H9 (cell line): ENCODE measurements around the gene LRP5. TPM values are rescaled to one million over a fixed set of nuclear protein-coding genes. Genes with fewer than 3 reads are reported as not detected.

ENCODE experiments used
- DNase-seq: peaks from one replicate; pipeline ENCODE4 v3.0.0-alpha.2; 2017
- H2AFZ ChIP-seq: one replicate; pipeline ENCODE4 v1.6.1; 2013; ENCODE audit warnings: mild to moderate bottlenecking, low read length, control low read depth, moderate library complexity
- H2AK5ac ChIP-seq: 2 replicates; pipeline ENCODE4 v1.6.1; 2013; ENCODE audit warnings: low read length, control low read depth, mixed read lengths; ENCODE audit not compliant: insufficient read length
- H2BK120ac ChIP-seq: one replicate; pipeline ENCODE4 v1.6.1; 2013; ENCODE audit warnings: low read depth, mild to moderate bottlenecking, low read length, control low read depth, inconsistent platforms; ENCODE audit not compliant: poor library complexity, severe bottlenecking
- H2BK12ac ChIP-seq: 2 replicates; pipeline ENCODE4 v1.6.1; 2013; ENCODE audit warnings: low read length, control low read depth, mixed read lengths, low read depth; ENCODE audit not compliant: insufficient read length
- H2BK15ac ChIP-seq: 2 replicates; pipeline ENCODE4 v1.6.1; 2013; ENCODE audit warnings: low read depth, low read length, control low read depth
- H2BK20ac ChIP-seq: one replicate; pipeline ENCODE4 v1.6.1; 2013; ENCODE audit warnings: low read depth, mild to moderate bottlenecking, low read length, control low read depth, inconsistent platforms; ENCODE audit not compliant: poor library complexity, severe bottlenecking
- H2BK5ac ChIP-seq: 2 replicates; pipeline ENCODE4 v1.6.1; 2013; ENCODE audit warnings: low read length, control low read depth, mixed read lengths; ENCODE audit not compliant: insufficient read length
- H3K14ac ChIP-seq: 2 replicates; pipeline ENCODE4 v1.6.1; 2013; ENCODE audit warnings: low read length, control low read depth; ENCODE audit not compliant: insufficient read depth
- H3K18ac ChIP-seq: 2 replicates; pipeline ENCODE4 v1.6.1; 2013; ENCODE audit warnings: low read depth, mild to moderate bottlenecking, mixed read lengths, low read length, control low read depth; ENCODE audit not compliant: insufficient read length
- H3K23ac ChIP-seq: 2 replicates; pipeline ENCODE4 v1.6.1; 2013; ENCODE audit warnings: low read length, control low read depth, mixed read lengths, low read depth; ENCODE audit not compliant: insufficient read length
- H3K23me2 ChIP-seq: 2 replicates; pipeline ENCODE4 v1.6.1; 2013; ENCODE audit warnings: low read depth, mild to moderate bottlenecking, mixed read lengths, low read length, control low read depth; ENCODE audit not compliant: insufficient read length, poor library complexity, severe bottlenecking
- H3K27ac ChIP-seq: 2 replicates; pipeline ENCODE4 v1.5.1; 2013; ENCODE audit warnings: low read length, control low read depth, mixed read lengths, low read depth; ENCODE audit not compliant: insufficient read length
- H3K27me3 ChIP-seq: 2 replicates; pipeline ENCODE4 v1.6.1; 2013; ENCODE audit warnings: low read length, control low read depth, inconsistent platforms; ENCODE audit not compliant: insufficient read depth
- H3K4ac ChIP-seq: 2 replicates; pipeline ENCODE4 v1.6.1; 2013; ENCODE audit warnings: low read depth, mild to moderate bottlenecking, control low read depth, inconsistent platforms, low read length, moderate library complexity
- H3K4me1 ChIP-seq: 2 replicates; pipeline ENCODE4 v1.6.1; 2013; ENCODE audit warnings: low read length, control low read depth, inconsistent platforms; ENCODE audit not compliant: insufficient read depth
- H3K4me2 ChIP-seq: 2 replicates; pipeline ENCODE4 v1.6.1; 2013; ENCODE audit warnings: low read length, control low read depth, mixed read lengths; ENCODE audit not compliant: insufficient read length, insufficient read depth
- H3K56ac ChIP-seq: 2 replicates; pipeline ENCODE4 v1.6.1; 2013; ENCODE audit warnings: low read depth, mild to moderate bottlenecking, mixed read lengths, low read length, control low read depth; ENCODE audit not compliant: insufficient read length
- H3K79me1 ChIP-seq: 2 replicates; pipeline ENCODE4 v1.6.1; 2013; ENCODE audit warnings: low read depth, mild to moderate bottlenecking, moderate library complexity, low read length, control low read depth, inconsistent platforms; ENCODE audit not compliant: insufficient read depth, poor library complexity, severe bottlenecking
- H3K79me2 ChIP-seq: 2 replicates; pipeline ENCODE4 v1.6.1; 2013; ENCODE audit warnings: low read length, control low read depth, inconsistent platforms; ENCODE audit not compliant: insufficient read depth
- H3K9ac ChIP-seq: 2 replicates; pipeline ENCODE4 v1.6.1; 2013; ENCODE audit warnings: low read length, control low read depth, mixed read lengths; ENCODE audit not compliant: insufficient read length; ENCODE audit errors: extremely low read depth
- H3K9me3 ChIP-seq: one replicate; pipeline ENCODE4 v1.6.1; 2013; ENCODE audit warnings: low read depth, low read length, inconsistent platforms; ENCODE audit not compliant: control insufficient read depth
- H3T11ph ChIP-seq: one replicate; pipeline ENCODE4 v1.6.1; 2013; ENCODE audit warnings: mild to moderate bottlenecking, low read length, control low read depth, inconsistent platforms
- H4K20me1 ChIP-seq: one replicate; pipeline ENCODE4 v1.6.1; 2013; ENCODE audit not compliant: control insufficient read depth, insufficient read length, insufficient read depth
- H4K5ac ChIP-seq: 2 replicates; pipeline ENCODE4 v1.6.1; 2013; ENCODE audit warnings: low read depth, mild to moderate bottlenecking, mixed read lengths, low read length, control low read depth; ENCODE audit not compliant: insufficient read length
- H4K8ac ChIP-seq: replicated peaks from 2 replicates; pipeline ENCODE4 v1.6.1; 2013; ENCODE audit warnings: low read length, control low read depth, mixed read lengths, low read depth; ENCODE audit not compliant: insufficient read length
- H4K91ac ChIP-seq: 2 replicates; pipeline ENCODE4 v1.6.1; 2013; ENCODE audit warnings: low read depth, mild to moderate bottlenecking, moderate library complexity, mixed read lengths, low read length, control low read depth; ENCODE audit not compliant: insufficient read length
- H3K27ac Mint-ChIP-seq, 3 experiments: 2 replicates in 2 of 3; 3 replicates in 1 of 3; pipeline ENCODE4 v1.8.0; 2020 to 2021; ENCODE audit warnings: mixed read lengths in 3 of 3, mild to moderate bottlenecking in 1 of 3, moderate library complexity in 1 of 3
- H3K27me3 Mint-ChIP-seq: 2 replicates; pipeline ENCODE4 v1.8.0; 2021; ENCODE audit warnings: low read depth, mild to moderate bottlenecking, moderate library complexity, mixed read lengths
- H3K36me3 Mint-ChIP-seq, 3 experiments: 2 replicates in 2 of 3; 3 replicates in 1 of 3; pipeline ENCODE4 v1.8.0; 2020 to 2021; ENCODE audit warnings: low read depth in 3 of 3, mixed read lengths in 3 of 3; ENCODE audit not compliant: insufficient read depth in 1 of 3
- H3K4me1 Mint-ChIP-seq, 2 experiments: 2 replicates each; pipeline ENCODE4 v1.8.0; 2020; ENCODE audit warnings: mixed read lengths in 2 of 2
- H3K4me3 Mint-ChIP-seq, 2 experiments: 2 replicates in 1 of 2; 3 replicates in 1 of 2; pipeline ENCODE4 v1.8.0; 2020 to 2021; ENCODE audit warnings: mild to moderate bottlenecking in 2 of 2, mixed read lengths in 2 of 2, moderate library complexity in 1 of 2
- H3K9me3 Mint-ChIP-seq, 2 experiments: 2 replicates in 1 of 2; 3 replicates in 1 of 2; pipeline ENCODE4 v1.8.0; 2020; ENCODE audit warnings: mild to moderate bottlenecking in 2 of 2, mixed read lengths in 2 of 2, moderate library complexity in 1 of 2
- CTCF ChIP-seq: fragments of 200-600 bp; sonication (generic); conservative IDR thresholded peaks from 3 replicates; pipeline ENCODE4 v1.8.0; 2021; ENCODE audit warnings: antibody characterized with exemption, mild to moderate bottlenecking
- WGBS: extraction: QIAGEN DNeasy Blood & Tissue Kit; methylation state at CpG from one replicate; pipeline ENCODE4 v1.1.7; 2013; ENCODE audit warnings: missing lambda C conversion rate, low lambda C conversion rate, mixed read lengths; ENCODE audit not compliant: insufficient read length; ENCODE audit errors: extremely low coverage; 5-methylcytosine and 5-hydroxymethylcytosine counted together
- total RNA-seq: library from RNA; stranded (reverse); gene quantifications from 2 replicates; pipeline ENCODE4 v1.2.1, GENCODE V29; 2021

LRP5 gene
- total RNA-seq, 1 experiment from 2014 or later: 38.4 TPM

- Mint-ChIP-seq H3K27ac (peak overlapping the region in 2 of 3 experiments; percentile 75 to 87; a peak in 2 of 7 replicates), H3K4me3 (no peak overlapping the region), H3K9me3 (0 out of 5 replicates have a peak, but pooled peaks cover 0 to 6% of the 10 kb centered on the region in 2 experiments), H3K4me1 (peaks cover 4 to 11% of the 10 kb centered on the region in 2 experiments; a peak in 3 of 4 replicates), H3K27me3 (no peaks in the 10 kb centered on the region; the same call in 1 of the 2 replicates), H3K36me3 (peaks cover 13 to 19% (median 13%) of the 10 kb centered on the region in 3 experiments; a peak in 6 of 7 replicates)
- Histone ChIP-seq H3K9ac (no peak overlapping the region), H4K8ac (no peak overlapping the region), H3K23me2 (no peaks in the 10 kb centered on the region), H2BK20ac (no peak overlapping the region), H2BK5ac (no peak overlapping the region), H3K79me2 (no peaks in the 10 kb centered on the region), H2BK12ac (no peak overlapping the region), H4K91ac (no peak overlapping the region), H3K79me1 (no peaks in the 10 kb centered on the region), H3T11ph (no peak overlapping the region), H2AK5ac (no peak overlapping the region), H2BK120ac (no peak overlapping the region), H3K4me2 (no peak overlapping the region), H3K9me3 (no peaks in the 10 kb centered on the region), H3K27ac (no peak overlapping the region), H4K5ac (no peak overlapping the region), H3K18ac (no peak overlapping the region), H2AFZ (no peak overlapping the region), H3K14ac (no peak overlapping the region), H3K56ac (no peak overlapping the region), H3K4ac (no peak overlapping the region), H3K23ac (no peak overlapping the region), H4K20me1 (no peaks in the 10 kb centered on the region), H2BK15ac (no peak overlapping the region), H3K4me1 (no peaks in the 10 kb centered on the region), H3K27me3 (no peaks in the 10 kb centered on the region)
- no peak for TF ChIP-seq CTCF
- no CpG with 5 or more reads among the region's 13 CpGs for WGBS
- DNase-seq: no peak
Observed at GRCh38 chr11:68375337-68375736, 62.9 kb downstream of the LRP5 start.
